ENCODE data around the gene TSPAN2. TPM values are rescaled to one million over a fixed set of nuclear protein-coding genes. Genes with fewer than 3 reads are reported as not detected.

Gene TSPAN2
- 10.3 TPM for total RNA-seq
- long read RNA-seq, transcript TSPAN2-202 (8 exons, 3,177 nt): major isoform, 6 of 9 reads
- long read RNA-seq, partial matches to known transcripts: 2 of 9 reads
- long read RNA-seq, other reads (novel, unspliced or antisense): 1 of 9 reads

GRCh38 chr1:115089420-115090185 lies at the start of gene TSPAN2:
TSPAN2 (minus strand) TSS chr1:115089503; CDS start chr1:115089432, 71 bp downstream.
- intact Hi-C loops (cut with DNase I): no loop called here
- ATAC-seq (peak; percentile 88), DNase-seq (ENCODE audit: missing footprints) (peak; percentile 81)

GRCh38 chr1:115138973-115139372 lies 49.7 kb upstream of the TSPAN2 start:
- ATAC-seq (peak; percentile 92), DNase-seq (ENCODE audit: missing footprints) (peak; percentile 90)
- intact Hi-C loops (cut with DNase I): loop anchor here (1.0 to 2.0 kb wide), 3 partner anchors 199 to 456 kb away; partner anchors contain the start of gene NGF

GRCh38 chr1:115138271-115138670 lies 49.0 kb upstream of the TSPAN2 start:
- DNase-seq (ENCODE audit: missing footprints) (no peak), ATAC-seq (no peak)
- intact Hi-C loops (cut with DNase I): loop anchor here (2.0 kb wide), 1 partner anchor 331 kb away; no protein-coding TSS in a partner anchor

GRCh38 chr1:115137191-115137590 lies 47.9 kb upstream of the TSPAN2 start:
- intact Hi-C loops (cut with DNase I): no loop called here
- ATAC-seq (no peak), DNase-seq (ENCODE audit: missing footprints) (no peak)

GRCh38 chr1:115136706-115137105 lies 47.4 kb upstream of the TSPAN2 start:
- ATAC-seq (no peak), DNase-seq (ENCODE audit: missing footprints) (no peak)
- intact Hi-C loops (cut with DNase I): no loop called here

- ATAC-seq (no peak), DNase-seq (ENCODE audit: missing footprints) (no peak)
- intact Hi-C loops (cut with DNase I): no loop called here
Observed at GRCh38 chr1:115136106-115136505, 46.8 kb upstream of the TSPAN2 start.

- DNase-seq (ENCODE audit: missing footprints): no peak
- ATAC-seq: no peak
- intact Hi-C loops (cut with DNase I): no loop called here
Observed at GRCh38 chr1:115135681-115136080, 46.4 kb upstream of the TSPAN2 start.

GRCh38 chr1:115134850-115135480 lies 45.7 kb upstream of the TSPAN2 start:
- no peak for ATAC-seq
- intact Hi-C loops (cut with DNase I): no loop called here
- DNase-seq (ENCODE audit: missing footprints): no peak

GRCh38 chr1:115134231-115134630 lies 44.9 kb upstream of the TSPAN2 start:
- ATAC-seq: peak; percentile 39
- intact Hi-C loops (cut with DNase I): no loop called here
- DNase-seq (ENCODE audit: missing footprints): no peak

- ATAC-seq (no peak), DNase-seq (ENCODE audit: missing footprints) (no peak)
- intact Hi-C loops (cut with DNase I): no loop called here
Observed at GRCh38 chr1:115133440-115133839, 44.1 kb upstream of the TSPAN2 start.

GRCh38 chr1:115130786-115131185 lies 41.5 kb upstream of the TSPAN2 start:
- DNase-seq (ENCODE audit: missing footprints): no peak
- ATAC-seq: no peak
- intact Hi-C loops (cut with DNase I): no loop called here

- intact Hi-C loops (cut with DNase I): no loop called here
- DNase-seq (ENCODE audit: missing footprints): no peak
- no peak for ATAC-seq
Observed at GRCh38 chr1:115129071-115129640, 39.9 kb upstream of the TSPAN2 start.

GRCh38 chr1:115127539-115127938 lies 38.2 kb upstream of the TSPAN2 start:
- intact Hi-C loops (cut with DNase I): no loop called here
- DNase-seq (ENCODE audit: missing footprints): no peak
- ATAC-seq: no peak

- no peak for DNase-seq (ENCODE audit: missing footprints)
- intact Hi-C loops (cut with DNase I): no loop called here
- ATAC-seq: no peak
Observed at GRCh38 chr1:115126516-115126915, 37.2 kb upstream of the TSPAN2 start.

GRCh38 chr1:115123116-115123515 lies 33.8 kb upstream of the TSPAN2 start:
- intact Hi-C loops (cut with DNase I): no loop called here
- no peak for ATAC-seq
- DNase-seq (ENCODE audit: missing footprints): no peak

- intact Hi-C loops (cut with DNase I): no loop called here
- ATAC-seq: no peak
- DNase-seq (ENCODE audit: missing footprints): no peak
Observed at GRCh38 chr1:115121793-115122192, 32.5 kb upstream of the TSPAN2 start.

GRCh38 chr1:115120296-115120695 lies 31.0 kb upstream of the TSPAN2 start:
- intact Hi-C loops (cut with DNase I): no loop called here
- ATAC-seq (no peak), DNase-seq (ENCODE audit: missing footprints) (no peak)

- intact Hi-C loops (cut with DNase I): no loop called here
Observed at GRCh38 chr1:115118611-115119010, 29.3 kb upstream of the TSPAN2 start.

GRCh38 chr1:115118086-115118485 lies 28.8 kb upstream of the TSPAN2 start:
- no peak for ATAC-seq

More at GRCh38 chr1:115118611-115119010, 29.3 kb upstream of the TSPAN2 start:
- ATAC-seq (no peak), DNase-seq (ENCODE audit: missing footprints) (no peak)

GRCh38 chr1:115117298-115117697 lies 28.0 kb upstream of the TSPAN2 start:
- intact Hi-C loops (cut with DNase I): no loop called here
- DNase-seq (ENCODE audit: missing footprints) (no peak), ATAC-seq (no peak)

More at GRCh38 chr1:115118086-115118485, 28.8 kb upstream of the TSPAN2 start:
- intact Hi-C loops (cut with DNase I): no loop called here
- DNase-seq (ENCODE audit: missing footprints): no peak

Measured in Right ventricle myocardium inferior (tissue), 1 donor.